HepG2 (cell line): Measurements from ENCODE around the gene ATN1. TPM values are rescaled to one million over a fixed set of nuclear protein-coding genes. Genes with fewer than 3 reads are reported as not detected.

ENCODE experiments used
- CCAR2 ChIP-seq: fragments of 200-400 bp; formaldehyde crosslinking; optimal IDR thresholded peaks from 2 replicates; pipeline ENCODE3; 2018; ENCODE audit warnings: low read depth, mild to moderate bottlenecking, low read length, moderate library complexity
- DNMT3B ChIP-seq: conservative IDR thresholded peaks from 2 replicates; pipeline ENCODE4 v1.6.1; 2016; ENCODE audit warnings: missing biosample characterization, control low read depth
- FOXK1 ChIP-seq: sonication (generic); formaldehyde crosslinking; IDR thresholded peaks from 2 replicates; pipeline ENCODE4 v1.4.0; 2020; ENCODE audit warnings: low read depth, missing genetic modification reagents, borderline replicate concordance
- KDM3A ChIP-seq: IDR thresholded peaks from 2 replicates; pipeline ENCODE4 v1.6.1; 2018; ENCODE audit warnings: low read depth, missing compliant biosample characterization
- KDM6A ChIP-seq: IDR thresholded peaks from 2 replicates; pipeline ENCODE4 v1.6.1; 2016; ENCODE audit warnings: low read depth
- NAIF1 ChIP-seq: sonication (generic); formaldehyde crosslinking; IDR thresholded peaks from 2 replicates; pipeline ENCODE4 v1.5.0; 2020; ENCODE audit warnings: mild to moderate bottlenecking, missing genetic modification reagents, borderline replicate concordance
- NBN ChIP-seq: fragments of 450-650 bp; conservative IDR thresholded peaks from 2 replicates; pipeline ENCODE4 v1.6.1; 2017
- ONECUT2 ChIP-seq: sonication (generic); formaldehyde crosslinking; IDR thresholded peaks from 2 replicates; pipeline ENCODE4 v1.4.0; 2020; ENCODE audit warnings: missing genetic modification reagents
- PHF8 ChIP-seq: sonication (generic); formaldehyde crosslinking; IDR thresholded peaks from 2 replicates; pipeline ENCODE4 v1.5.0; 2020; ENCODE audit warnings: missing genetic modification reagents
- RCOR2 ChIP-seq: IDR thresholded peaks from 2 replicates; pipeline ENCODE4 v1.6.1; 2016; ENCODE audit warnings: missing biosample characterization, missing genetic modification reagents
- SRF ChIP-seq: IDR thresholded peaks from 2 replicates; pipeline ENCODE4 v1.6.1; 2011; ENCODE audit warnings: mild to moderate bottlenecking, low read depth, low read length, moderate library complexity
- STAG1 ChIP-seq: sonication (generic); formaldehyde crosslinking; IDR thresholded peaks from 2 replicates; pipeline ENCODE4 v1.4.0; 2020; ENCODE audit warnings: missing genetic modification reagents
- TCF7 ChIP-seq: sonication (generic); IDR thresholded peaks from 2 replicates; pipeline ENCODE4 v1.6.1; 2016; ENCODE audit warnings: antibody characterized with exemption, low read depth
- TCF7L2 ChIP-seq: IDR thresholded peaks from 2 replicates; pipeline ENCODE4 v1.6.1; 2011; ENCODE audit warnings: mild to moderate bottlenecking, low read depth, low read length, moderate library complexity
- TEAD2 ChIP-seq: sonication (generic); formaldehyde crosslinking; IDR thresholded peaks from 2 replicates; pipeline ENCODE4 v1.9.0; 2021; ENCODE audit warnings: missing genetic modification reagents
- TGIF2 ChIP-seq: IDR thresholded peaks from 2 replicates; pipeline ENCODE4 v1.6.1; 2016; ENCODE audit warnings: control low read depth, missing compliant biosample characterization
- THAP7 ChIP-seq: sonication (generic); formaldehyde crosslinking; IDR thresholded peaks from 2 replicates; pipeline ENCODE4 v1.8.1; 2023; ENCODE audit warnings: mild to moderate bottlenecking, missing genetic modification reagents
- THAP8 ChIP-seq: sonication (generic); formaldehyde crosslinking; IDR thresholded peaks from 2 replicates; pipeline ENCODE4 v1.5.1; 2020; ENCODE audit warnings: missing genetic modification reagents, mild to moderate bottlenecking, borderline replicate concordance
- ZNF292 ChIP-seq: sonication (generic); formaldehyde crosslinking; IDR thresholded peaks from 2 replicates; pipeline ENCODE4 v1.8.1; 2022; ENCODE audit warnings: mild to moderate bottlenecking, low read depth, missing genetic modification reagents, borderline replicate concordance
- ZNF546 ChIP-seq: sonication (generic); formaldehyde crosslinking; conservative IDR thresholded peaks from 2 replicates; pipeline ENCODE4 v1.8.1; 2023; ENCODE audit warnings: mild to moderate bottlenecking, missing genetic modification reagents
- ZNF615 ChIP-seq: sonication (generic); formaldehyde crosslinking; IDR thresholded peaks from 2 replicates; pipeline ENCODE4 v1.5.0; 2020; ENCODE audit warnings: mild to moderate bottlenecking, missing genetic modification reagents, borderline replicate concordance
- ZNF883 ChIP-seq: sonication (generic); formaldehyde crosslinking; IDR thresholded peaks from 2 replicates; pipeline ENCODE4 v1.5.1; 2020; ENCODE audit warnings: mild to moderate bottlenecking, missing genetic modification reagents; ENCODE audit errors: not compliant biosample characterization
- ZSCAN25 ChIP-seq: sonication (generic); formaldehyde crosslinking; IDR thresholded peaks from 2 replicates; pipeline ENCODE4 v1.8.0; 2022; ENCODE audit warnings: mild to moderate bottlenecking, missing genetic modification reagents
- polyA plus RNA-seq, 8 experiments: library from polyadenylated mRNA; depleted of rRNA in 3 of 8; stranded (reverse) in 7 of 8; unstranded in 1 of 8; fragments of >200 nt; fragmentation: Illumina TruSeq in 4 of 8; extraction: Trizol in 4 of 8; gene quantifications; 2 replicates each; pipeline versions ENCODE4 v1.2.1 to v1.2.3, GENCODE V29; 2011 to 2016; ENCODE audit warnings: low read depth in 4 of 8, missing spikeins in 1 of 8, mixed read lengths in 1 of 8; ENCODE audit not compliant: insufficient read depth in 1 of 8
- total RNA-seq, 5 experiments: library from RNA; depleted of rRNA; stranded (reverse); fragments of >200 nt; fragmentation: Illumina TruSeq; extraction: Trizol; gene quantifications; 2 replicates each; pipeline ENCODE4 v1.2.3, GENCODE V29; 2016; ENCODE audit warnings: low read depth in 1 of 5
- TF ChIP-seq, protein P1 (sequence below), 2 experiments: fragments of 450-650 bp in 1 of 2; sonication (generic) in 1 of 2; formaldehyde crosslinking; IDR thresholded peaks; 2 replicates each; pipeline versions ENCODE4 v1.5.0 to v1.8.0; 2020 to 2022; ENCODE audit warnings: mild to moderate bottlenecking in 1 of 2, missing genetic modification reagents in 1 of 2
- TF ChIP-seq, protein P2 (sequence below): IDR thresholded peaks from 2 replicates; pipeline ENCODE4 v1.6.1; 2016; ENCODE audit warnings: mild to moderate bottlenecking
- TF ChIP-seq, protein P3 (sequence below): sonication (generic); formaldehyde crosslinking; IDR thresholded peaks from 2 replicates; pipeline ENCODE4 v1.5.1; 2020; ENCODE audit warnings: missing genetic modification reagents, mild to moderate bottlenecking, borderline replicate concordance

ATN1 gene
- total and polyA plus RNA-seq, 2 of the 13 experiments (the other 11 are each of a cell fraction or from before 2014, with no cell fraction given): 2.1 to 8.6 TPM

DNA sequence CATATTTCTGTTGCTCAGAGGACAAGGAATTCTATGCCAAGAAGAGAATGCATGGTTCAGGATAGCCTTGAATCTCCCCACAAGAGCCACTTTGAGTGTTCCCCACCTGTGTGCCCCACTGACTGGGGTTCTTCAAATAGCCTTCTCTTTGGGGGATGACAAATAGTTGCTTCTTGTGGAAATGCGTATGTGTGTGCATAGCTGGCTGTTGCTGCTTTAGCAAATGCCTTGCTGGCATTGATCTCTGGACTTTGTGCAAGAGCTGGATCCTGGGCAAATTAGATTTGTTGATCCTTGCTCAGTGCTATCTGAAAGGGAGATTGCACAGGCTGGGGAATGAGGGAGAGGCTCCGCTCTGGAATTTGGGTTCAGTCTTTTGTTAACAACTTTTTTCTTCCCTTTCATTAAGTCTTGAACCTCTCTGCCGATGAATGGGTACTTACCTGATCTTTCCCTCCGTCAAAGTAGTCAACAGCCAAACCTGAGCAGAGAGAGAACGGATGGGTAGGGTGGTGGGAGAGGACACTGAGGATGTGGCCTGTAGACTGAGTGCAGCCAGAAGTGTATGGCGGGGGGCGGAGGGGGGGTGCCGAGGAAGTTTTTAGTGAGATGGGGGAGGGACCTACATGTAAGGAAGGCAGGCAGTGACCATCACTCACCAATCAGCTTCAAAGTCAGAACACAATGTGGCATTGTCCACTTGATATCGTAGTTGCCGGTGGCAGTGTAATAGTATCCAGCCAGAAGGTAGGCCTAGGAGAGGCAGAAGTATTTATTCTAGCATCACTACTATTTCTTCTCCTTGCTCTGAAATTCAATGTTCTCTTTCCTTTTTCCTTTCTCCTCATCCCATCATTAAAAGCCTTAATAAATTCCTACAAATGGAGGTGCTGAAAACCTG is 53.6 kb downstream of the ATN1 start (continued):
- TF ChIP-seq ZNF615 (CRISPR knock-in tag): no peak
- TF ChIP-seq TCF7: peak; percentile 69
- no peak for TF ChIP-seq DNMT3B (CRISPR knock-in tag)
- TF ChIP-seq THAP8 (CRISPR knock-in tag): 0 out of 2 replicates have a peak, but pooled peaks have one; percentile 28
- peak; percentile 32 for TF ChIP-seq CCAR2
- no peak for TF ChIP-seq TCF7L2
- peak; percentile 24; the same call in 1 of the 2 replicates for TF ChIP-seq ZNF292 (CRISPR knock-in tag)
- no peak for TF ChIP-seq TEAD2 (CRISPR knock-in tag)
- TF ChIP-seq SRF: peak; percentile 19; the same call in 1 of the 2 replicates
- 0 out of 2 replicates have a peak, but pooled peaks have one; percentile 7 for TF ChIP-seq KDM3A (CRISPR knock-in tag)
- peak; percentile 80; the same call in 1 of the 2 replicates for TF ChIP-seq THAP7 (CRISPR knock-in tag)
- TF ChIP-seq PHF8 (CRISPR knock-in tag): no peak; the same call in 1 of the 2 replicates
- TF ChIP-seq NAIF1: no peak
- TF ChIP-seq, protein P1, sequence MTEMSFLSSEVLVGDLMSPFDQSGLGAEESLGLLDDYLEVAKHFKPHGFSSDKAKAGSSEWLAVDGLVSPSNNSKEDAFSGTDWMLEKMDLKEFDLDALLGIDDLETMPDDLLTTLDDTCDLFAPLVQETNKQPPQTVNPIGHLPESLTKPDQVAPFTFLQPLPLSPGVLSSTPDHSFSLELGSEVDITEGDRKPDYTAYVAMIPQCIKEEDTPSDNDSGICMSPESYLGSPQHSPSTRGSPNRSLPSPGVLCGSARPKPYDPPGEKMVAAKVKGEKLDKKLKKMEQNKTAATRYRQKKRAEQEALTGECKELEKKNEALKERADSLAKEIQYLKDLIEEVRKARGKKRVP (CRISPR knock-in tag; IDR thresholded peaks at IDR 0.05): peak in 1 of 2 experiments; percentile 31; a peak in 1 of 4 replicates
- TF ChIP-seq STAG1 (CRISPR knock-in tag): 0 out of 2 replicates have a peak, but pooled peaks have one; percentile 16
- peak; percentile 90 for TF ChIP-seq KDM6A (CRISPR knock-in tag)
- peak; percentile 66; the same call in 1 of the 2 replicates for TF ChIP-seq TGIF2 (CRISPR knock-in tag)
- peak; percentile 46; the same call in 1 of the 2 replicates for TF ChIP-seq FOXK1
- TF ChIP-seq, protein P2, sequence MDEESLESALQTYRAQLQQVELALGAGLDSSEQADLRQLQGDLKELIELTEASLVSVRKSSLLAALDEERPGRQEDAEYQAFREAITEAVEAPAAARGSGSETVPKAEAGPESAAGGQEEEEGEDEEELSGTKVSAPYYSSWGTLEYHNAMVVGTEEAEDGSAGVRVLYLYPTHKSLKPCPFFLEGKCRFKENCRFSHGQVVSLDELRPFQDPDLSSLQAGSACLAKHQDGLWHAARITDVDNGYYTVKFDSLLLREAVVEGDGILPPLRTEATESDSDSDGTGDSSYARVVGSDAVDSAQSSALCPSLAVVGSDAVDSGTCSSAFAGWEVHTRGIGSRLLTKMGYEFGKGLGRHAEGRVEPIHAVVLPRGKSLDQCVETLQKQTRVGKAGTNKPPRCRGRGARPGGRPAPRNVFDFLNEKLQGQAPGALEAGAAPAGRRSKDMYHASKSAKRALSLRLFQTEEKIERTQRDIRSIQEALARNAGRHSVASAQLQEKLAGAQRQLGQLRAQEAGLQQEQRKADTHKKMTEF (CRISPR knock-in tag): peak; percentile 40; the same call in 1 of the 2 replicates
- no peak for TF ChIP-seq ZNF546 (CRISPR knock-in tag)
- TF ChIP-seq RCOR2: peak; percentile 41; the same call in 1 of the 2 replicates
- TF ChIP-seq NBN: no peak
- TF ChIP-seq ZSCAN25 (CRISPR knock-in tag): no peak
- 0 out of 2 replicates have a peak, but pooled peaks have one; percentile 34 for TF ChIP-seq ONECUT2 (CRISPR knock-in tag)
- TF ChIP-seq, protein P3, sequence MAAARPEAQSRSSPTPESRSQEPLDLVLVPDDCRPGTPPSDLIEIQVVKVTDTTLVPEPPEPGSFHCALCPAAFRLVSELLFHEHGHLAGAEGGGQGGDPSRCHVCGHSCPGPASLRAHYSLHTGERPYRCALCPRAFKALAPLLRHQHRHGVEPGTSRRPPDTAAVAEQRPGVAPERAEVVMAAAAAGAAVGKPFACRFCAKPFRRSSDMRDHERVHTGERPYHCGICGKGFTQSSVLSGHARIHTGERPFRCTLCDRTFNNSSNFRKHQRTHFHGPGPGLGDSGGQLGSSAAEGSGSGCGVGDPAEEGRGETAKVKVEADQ (CRISPR knock-in tag): no peak
- no peak for TF ChIP-seq ZNF883 (CRISPR knock-in tag)
